Lower leg skin (tissue), 4 donors: ENCODE results near the gene WDFY4. TPM values are rescaled to one million over a fixed set of nuclear protein-coding genes. Genes with fewer than 3 reads are reported as not detected.

Experiments used
- DNase-seq, 2 donors: peaks; one replicate each; pipeline ENCODE4 v3.0.0-alpha.2; 2019; ENCODE audit warnings: low spot score in 2 of 2
- H3K4me3 ChIP-seq: fragments of 200-600 bp; sonication (generic); 2 replicates; pipeline ENCODE4 v1.5.1; 2017; ENCODE audit warnings: mild to moderate bottlenecking, low read depth; ENCODE audit not compliant: poor library complexity, severe bottlenecking
- POLR2A ChIP-seq, 2 donors: fragments of 450-650 bp; IDR thresholded peaks; one replicate each; pipeline ENCODE4 v1.6.1; 2016 to 2017; ENCODE audit warnings: antibody characterized with exemption in 2 of 2, mild to moderate bottlenecking in 1 of 2, moderate library complexity in 1 of 2
- WGBS, 2 donors: methylation state at CpG; one replicate each; pipeline ENCODE4 v1.1.5; 2018; 5-methylcytosine and 5-hydroxymethylcytosine counted together
- intact Hi-C: fragments of 100-400 bp; cut with DNase I; formaldehyde crosslinking; loops from one replicate; pipeline ENCODE4 v1.15.0; 2023; ENCODE audit warnings: low total_unique reads
- total RNA-seq, 4 donors: library from RNA; depleted of rRNA; stranded (reverse); fragments of >200 nt; gene quantifications; one replicate each; pipeline ENCODE4 v1.1.0, GENCODE V29; 2016
- TF ChIP-seq, protein P1 (sequence below), 3 donors: fragments of 450-650 bp; IDR thresholded peaks; one replicate each; pipeline ENCODE4 v1.5.1; 2016; ENCODE audit warnings: antibody characterized with exemption in 3 of 3, mild to moderate bottlenecking in 3 of 3, moderate library complexity in 2 of 3

The WDFY4 gene, protein sequence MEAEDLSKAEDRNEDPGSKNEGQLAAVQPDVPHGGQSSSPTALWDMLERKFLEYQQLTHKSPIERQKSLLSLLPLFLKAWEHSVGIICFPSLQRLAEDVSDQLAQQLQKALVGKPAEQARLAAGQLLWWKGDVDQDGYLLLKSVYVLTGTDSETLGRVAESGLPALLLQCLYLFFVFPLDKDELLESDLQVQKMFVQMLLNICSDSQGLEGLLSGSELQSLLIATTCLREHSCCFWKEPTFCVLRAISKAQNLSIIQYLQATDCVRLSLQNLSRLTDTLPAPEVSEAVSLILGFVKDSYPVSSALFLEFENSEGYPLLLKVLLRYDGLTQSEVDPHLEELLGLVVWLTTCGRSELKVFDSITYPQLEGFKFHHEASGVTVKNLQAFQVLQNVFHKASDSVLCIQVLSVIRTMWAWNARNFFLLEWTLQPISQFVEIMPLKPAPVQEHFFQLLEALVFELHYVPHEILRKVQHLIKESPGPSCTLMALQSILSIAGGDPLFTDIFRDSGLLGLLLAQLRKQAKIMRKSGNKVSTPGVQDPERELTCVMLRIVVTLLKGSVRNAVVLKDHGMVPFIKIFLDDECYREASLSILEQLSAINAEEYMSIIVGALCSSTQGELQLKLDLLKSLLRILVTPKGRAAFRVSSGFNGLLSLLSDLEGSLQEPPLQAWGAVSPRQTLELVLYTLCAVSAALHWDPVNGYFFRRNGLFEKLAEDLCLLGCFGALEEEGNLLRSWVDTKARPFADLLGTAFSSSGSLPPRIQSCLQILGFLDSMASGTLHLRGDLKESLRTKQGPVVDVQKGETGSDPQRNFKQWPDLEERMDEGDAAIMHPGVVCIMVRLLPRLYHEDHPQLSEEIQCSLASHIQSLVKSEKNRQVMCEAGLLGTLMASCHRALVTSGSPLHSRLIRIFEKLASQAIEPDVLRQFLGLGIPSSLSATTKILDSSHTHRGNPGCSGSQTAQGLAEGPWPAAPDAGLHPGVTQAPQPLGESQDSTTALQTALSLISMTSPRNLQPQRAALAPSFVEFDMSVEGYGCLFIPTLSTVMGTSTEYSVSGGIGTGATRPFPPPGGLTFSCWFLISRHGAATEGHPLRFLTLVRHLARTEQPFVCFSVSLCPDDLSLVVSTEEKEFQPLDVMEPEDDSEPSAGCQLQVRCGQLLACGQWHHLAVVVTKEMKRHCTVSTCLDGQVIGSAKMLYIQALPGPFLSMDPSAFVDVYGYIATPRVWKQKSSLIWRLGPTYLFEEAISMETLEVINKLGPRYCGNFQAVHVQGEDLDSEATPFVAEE (N-terminal part only)
- total RNA-seq, result 1 to 10 TPM in 3 of 4 donors, under 1 TPM in 1; 0.91 to 4.2 (median 1.1) TPM

DNA sequence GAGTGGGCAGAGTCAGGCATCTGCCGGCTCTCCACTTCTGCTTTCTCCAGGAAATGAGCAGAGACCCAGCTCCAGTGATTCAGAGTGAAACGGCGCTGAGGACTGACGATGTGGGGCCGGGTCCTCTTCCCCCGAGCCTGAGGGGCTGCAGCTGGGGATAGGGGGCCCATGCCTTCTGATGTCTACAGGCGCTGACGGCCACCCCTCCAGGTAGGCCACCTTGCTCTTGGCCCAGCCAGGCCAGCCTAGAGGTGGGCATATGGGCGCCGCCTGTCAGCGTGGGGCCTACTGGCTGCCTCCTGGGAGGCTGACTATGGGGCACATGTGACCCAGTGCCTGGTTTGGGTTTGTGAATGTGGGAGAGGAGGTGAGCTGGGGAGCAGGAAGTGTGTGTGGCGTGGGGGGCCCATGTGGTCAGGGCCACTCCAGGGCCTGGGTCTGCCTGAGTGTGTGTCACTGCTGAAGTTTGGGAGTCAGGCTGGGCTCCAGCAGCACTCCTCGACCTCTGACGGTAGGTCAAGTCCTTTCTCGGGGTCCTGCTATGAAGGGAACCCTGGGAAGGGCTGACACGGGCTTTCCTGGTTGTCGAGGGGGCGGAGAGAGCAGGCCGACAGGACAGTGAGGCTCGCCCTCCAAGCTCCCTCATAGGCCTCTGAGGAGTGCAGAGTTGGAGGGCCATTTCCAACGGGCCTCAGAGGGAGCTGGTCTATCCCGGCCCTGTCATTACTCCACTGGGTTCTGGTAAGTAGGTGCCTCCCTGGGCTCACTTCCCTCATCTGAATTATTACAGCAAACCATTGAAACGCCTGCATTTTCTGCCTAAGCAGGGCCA, at the start of gene WDFY4:
Gene WDFY4, plus strand, starts transcription at position 82 of the 832 bp plus-strand sequence. CDS start 24,860 bp downstream, outside the sequence.
- intact Hi-C loops, result no loop called here
- TF ChIP-seq, protein P1, sequence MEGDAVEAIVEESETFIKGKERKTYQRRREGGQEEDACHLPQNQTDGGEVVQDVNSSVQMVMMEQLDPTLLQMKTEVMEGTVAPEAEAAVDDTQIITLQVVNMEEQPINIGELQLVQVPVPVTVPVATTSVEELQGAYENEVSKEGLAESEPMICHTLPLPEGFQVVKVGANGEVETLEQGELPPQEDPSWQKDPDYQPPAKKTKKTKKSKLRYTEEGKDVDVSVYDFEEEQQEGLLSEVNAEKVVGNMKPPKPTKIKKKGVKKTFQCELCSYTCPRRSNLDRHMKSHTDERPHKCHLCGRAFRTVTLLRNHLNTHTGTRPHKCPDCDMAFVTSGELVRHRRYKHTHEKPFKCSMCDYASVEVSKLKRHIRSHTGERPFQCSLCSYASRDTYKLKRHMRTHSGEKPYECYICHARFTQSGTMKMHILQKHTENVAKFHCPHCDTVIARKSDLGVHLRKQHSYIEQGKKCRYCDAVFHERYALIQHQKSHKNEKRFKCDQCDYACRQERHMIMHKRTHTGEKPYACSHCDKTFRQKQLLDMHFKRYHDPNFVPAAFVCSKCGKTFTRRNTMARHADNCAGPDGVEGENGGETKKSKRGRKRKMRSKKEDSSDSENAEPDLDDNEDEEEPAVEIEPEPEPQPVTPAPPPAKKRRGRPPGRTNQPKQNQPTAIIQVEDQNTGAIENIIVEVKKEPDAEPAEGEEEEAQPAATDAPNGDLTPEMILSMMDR (IDR thresholded peaks at IDR 0.05), result no peak
- no peak for TF ChIP-seq POLR2A (IDR thresholded peaks at IDR 0.05)
- 82 to 85% methylated on average over 21 to 23 of the region's 23 CpGs for WGBS, 2 donors
- DNase-seq, result no peak
- no peak within 1 kb of the TSS for H3K4me3 ChIP-seq

DNA sequence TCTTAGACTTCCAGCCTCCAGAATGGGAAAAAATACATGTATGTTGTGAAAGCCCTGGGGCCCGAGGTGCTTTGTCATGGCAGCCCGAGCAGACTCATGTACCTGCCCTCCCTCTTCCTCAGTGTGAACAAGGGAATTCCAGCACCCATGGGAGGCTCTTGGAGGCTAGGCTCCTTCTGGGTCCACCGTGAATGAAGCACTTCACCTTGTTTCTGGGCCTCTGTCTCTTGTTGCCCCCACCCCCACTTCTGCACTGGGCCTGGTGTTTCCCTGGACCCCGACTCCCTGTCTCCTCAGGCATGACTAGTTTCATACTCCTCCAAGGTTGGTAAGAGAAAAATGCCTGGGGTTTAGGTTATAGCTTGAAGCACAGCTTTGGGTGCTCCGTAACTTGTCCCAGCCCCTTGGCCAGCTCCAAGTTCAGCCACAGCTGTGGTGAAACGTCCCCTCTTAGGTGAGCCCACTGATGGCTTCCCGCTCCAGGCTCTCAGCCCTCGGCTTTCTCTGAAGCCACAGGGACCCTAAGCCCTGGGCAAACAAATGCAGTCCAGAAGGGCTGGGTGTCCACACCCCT, 49.6 kb upstream of the WDFY4 start:
- TF ChIP-seq, protein P1 (IDR thresholded peaks at IDR 0.05), result no peak
- TF ChIP-seq POLR2A (IDR thresholded peaks at IDR 0.05), result no peak
- intact Hi-C loops, result no loop called here
- H3K4me3 ChIP-seq, result no peak overlapping the region
- DNase-seq, result peak in 1 of 2 donors; percentile 64
- WGBS, 2 donors, result 77% methylated on average over 7 to 8 of the region's 8 CpGs

DNA sequence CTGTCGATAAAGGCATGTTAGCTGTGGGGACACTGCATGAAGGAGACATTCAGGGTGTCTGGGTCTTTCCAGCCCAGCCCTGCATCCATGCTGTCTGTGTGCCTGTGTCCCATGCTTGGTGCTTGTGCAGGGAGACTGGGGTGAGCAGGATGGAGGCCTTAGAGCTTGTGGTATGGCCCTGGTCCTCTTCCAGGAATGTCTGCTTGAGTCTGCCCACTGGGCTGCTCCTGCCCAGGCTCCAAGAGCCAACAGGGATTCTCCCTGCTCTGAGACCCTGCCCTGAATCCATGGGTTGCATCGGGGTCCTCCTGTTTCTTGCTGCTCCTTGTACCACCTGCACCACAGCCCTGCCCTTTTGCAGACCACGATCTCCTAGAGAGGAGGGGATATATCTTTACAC, 48.4 kb upstream of the WDFY4 start:
- H3K4me3 ChIP-seq, result no peak overlapping the region
- DNase-seq, result peak in 1 of 2 donors; percentile 62
- 69 to 75% methylated on average over 3 of the region's 3 CpGs for WGBS, 2 donors
- intact Hi-C loops, result no loop called here
- no peak for TF ChIP-seq POLR2A (IDR thresholded peaks at IDR 0.05)
- TF ChIP-seq, protein P1 (IDR thresholded peaks at IDR 0.05), result no peak

DNA sequence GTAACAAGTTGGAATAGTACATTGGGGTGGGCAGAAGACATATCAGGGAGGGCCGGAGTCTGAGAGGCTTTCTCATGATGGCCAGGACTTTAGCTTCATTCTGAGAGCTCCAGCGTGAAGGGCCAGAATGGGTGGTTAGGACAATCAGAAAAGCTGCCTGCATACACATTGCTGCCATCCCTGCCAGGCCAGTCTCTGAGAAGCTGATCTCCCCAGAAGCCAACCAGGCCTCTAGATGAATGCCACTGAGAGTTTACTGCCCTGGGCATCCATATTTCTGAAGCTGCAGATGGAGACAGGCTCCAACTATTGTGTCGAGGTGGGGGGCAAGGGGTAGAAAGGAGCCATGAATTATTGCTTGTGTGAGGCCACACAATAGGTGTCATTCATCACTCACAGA, 47.8 kb upstream of the WDFY4 start:
- intact Hi-C loops, result no loop called here
- TF ChIP-seq POLR2A (IDR thresholded peaks at IDR 0.05), result no peak
- TF ChIP-seq, protein P1 (IDR thresholded peaks at IDR 0.05), result no peak
- WGBS, 2 donors, result 85 to 95% methylated on average over 3 of the region's 3 CpGs
- DNase-seq, result peak in 1 of 2 donors; percentile 29
- no peak overlapping the region for H3K4me3 ChIP-seq
